Neural cell (in vitro differentiated cells): Measurements from ENCODE around the gene ZNF366. TPM values are rescaled to one million over a fixed set of nuclear protein-coding genes. Genes with fewer than 3 reads are reported as not detected.

Source experiments
- H2AFZ ChIP-seq: fragments of 200-600, 300-800 bp; sonication (generic), shearing (Covaris generic); 2 replicates; pipeline ENCODE4 v1.6.0; 2014; ENCODE audit warnings: low read depth, mild to moderate bottlenecking, antibody characterized with exemption, low read length, moderate library complexity
- H3F3A ChIP-seq: fragments of 200-600 bp; shearing (Covaris generic); 2 replicates; pipeline ENCODE4 v1.6.1; 2016; ENCODE audit warnings: mild to moderate bottlenecking, moderate library complexity, mixed read lengths, antibody characterized with exemption, low read length; ENCODE audit not compliant: insufficient read depth, poor library complexity, severe bottlenecking
- H3K27ac ChIP-seq: fragments of 200-600, 300-800 bp; sonication (generic), shearing (Covaris generic); 2 replicates; pipeline ENCODE4 v1.5.1; 2014; ENCODE audit warnings: mild to moderate bottlenecking, low read length, moderate library complexity
- H3K27me3 ChIP-seq: fragments of 300-800, 200-600 bp; sonication (generic), shearing (Covaris generic); 2 replicates; pipeline ENCODE4 v1.6.0; 2014; ENCODE audit warnings: mild to moderate bottlenecking, low read depth, low read length, moderate library complexity; ENCODE audit not compliant: insufficient read depth
- H3K36me3 ChIP-seq: fragments of 300-800, 200-600 bp; sonication (generic), shearing (Covaris generic); 2 replicates; pipeline ENCODE4 v1.5.1; 2014; ENCODE audit warnings: mild to moderate bottlenecking, antibody characterized with exemption, low read length, moderate library complexity; ENCODE audit not compliant: insufficient read depth
- H3K4me2 ChIP-seq: fragments of 300-800, 200-600 bp; sonication (generic), shearing (Covaris generic); 2 replicates; pipeline ENCODE4 v1.6.0; 2014; ENCODE audit warnings: mild to moderate bottlenecking, low read length
- H3K4me3 ChIP-seq: fragments of 300-800, 200-600 bp; sonication (generic), shearing (Covaris generic); 2 replicates; pipeline ENCODE4 v1.5.1; 2014; ENCODE audit warnings: mild to moderate bottlenecking, low read length, moderate library complexity
- H3K79me2 ChIP-seq: fragments of 200-600 bp; shearing (Covaris generic); replicated peaks from 2 replicates; pipeline ENCODE4 v1.6.0; 2014; ENCODE audit warnings: mild to moderate bottlenecking, low read length, moderate library complexity; ENCODE audit not compliant: insufficient read depth
- H3K9ac ChIP-seq: fragments of 300-800, 200-600 bp; sonication (generic), shearing (Covaris generic); 2 replicates; pipeline ENCODE4 v1.6.1; 2016; ENCODE audit warnings: mild to moderate bottlenecking, low read length, mixed read lengths
- H3K9me2 ChIP-seq: fragments of 200-600 bp; shearing (Covaris generic); 2 replicates; pipeline ENCODE4 v1.6.1; 2016; ENCODE audit warnings: mild to moderate bottlenecking, low read length, mixed read lengths; ENCODE audit not compliant: insufficient read depth
- H3K9me3 ChIP-seq: fragments of 200-600, 300-800 bp; sonication (generic), shearing (Covaris generic); 2 replicates; pipeline ENCODE4 v1.6.1; 2016; ENCODE audit warnings: mild to moderate bottlenecking, mixed run types, low read length, moderate library complexity, mixed read lengths
- H4K20me1 ChIP-seq: fragments of 200-600 bp; shearing (Covaris generic); 2 replicates; pipeline ENCODE4 v1.6.1; 2016; ENCODE audit warnings: mild to moderate bottlenecking, mixed run types; ENCODE audit not compliant: insufficient read depth
- EP300 ChIP-seq: fragments of 450-650 bp; conservative IDR thresholded peaks from 2 replicates; pipeline ENCODE4 v1.6.1; 2014; ENCODE audit warnings: antibody characterized with exemption, mild to moderate bottlenecking, moderate library complexity; ENCODE audit not compliant: poor library complexity, severe bottlenecking
- EZH2 ChIP-seq: fragments of 200-600, 300-800 bp; shearing (Covaris generic), sonication (generic); IDR thresholded peaks from 2 replicates; pipeline ENCODE4 v1.6.1; 2014; ENCODE audit warnings: antibody characterized with exemption, low read length, borderline replicate concordance, mild to moderate bottlenecking; ENCODE audit not compliant: insufficient read depth, poor library complexity, severe bottlenecking
- MXI1 ChIP-seq: fragments of 450-650 bp; conservative IDR thresholded peaks from 2 replicates; pipeline ENCODE4 v1.6.1; 2014; ENCODE audit warnings: antibody characterized with exemption, mild to moderate bottlenecking; ENCODE audit not compliant: poor library complexity, severe bottlenecking
- POLR2AphosphoS5 ChIP-seq: IDR thresholded peaks from 2 replicates; pipeline ENCODE4 v1.6.1; 2012
- RAD21 ChIP-seq: fragments of 450-650 bp; conservative IDR thresholded peaks from 2 replicates; pipeline ENCODE4 v1.6.1; 2014; ENCODE audit warnings: antibody characterized with exemption, mild to moderate bottlenecking, moderate library complexity
- SMC3 ChIP-seq: fragments of 450-650 bp; conservative IDR thresholded peaks from 2 replicates; pipeline ENCODE4 v1.6.1; 2014; ENCODE audit warnings: antibody characterized with exemption, mild to moderate bottlenecking, moderate library complexity; ENCODE audit not compliant: poor library complexity
- TAF1 ChIP-seq: IDR thresholded peaks from 2 replicates; pipeline ENCODE4 v1.6.1; 2012; ENCODE audit warnings: low read depth
- polyA plus RNA-seq: library from polyadenylated mRNA; depleted of rRNA; stranded (reverse); fragments of >200 nt; gene quantifications from 2 replicates; pipeline ENCODE4 v1.2.3, GENCODE V29; 2014
- TF ChIP-seq, protein P1 (sequence below): fragments of 450-650 bp; IDR thresholded peaks from 2 replicates; pipeline ENCODE4 v1.5.1; 2014; ENCODE audit warnings: antibody characterized with exemption, mild to moderate bottlenecking, moderate library complexity; ENCODE audit not compliant: poor library complexity, severe bottlenecking
- TF ChIP-seq, protein P2 (sequence below): IDR thresholded peaks from 2 replicates; pipeline ENCODE4 v1.6.1; 2012; ENCODE audit warnings: borderline replicate concordance

Gene ZNF366
- polyA plus RNA-seq, 1 donor from 2014 or later, result not detected

DNA sequence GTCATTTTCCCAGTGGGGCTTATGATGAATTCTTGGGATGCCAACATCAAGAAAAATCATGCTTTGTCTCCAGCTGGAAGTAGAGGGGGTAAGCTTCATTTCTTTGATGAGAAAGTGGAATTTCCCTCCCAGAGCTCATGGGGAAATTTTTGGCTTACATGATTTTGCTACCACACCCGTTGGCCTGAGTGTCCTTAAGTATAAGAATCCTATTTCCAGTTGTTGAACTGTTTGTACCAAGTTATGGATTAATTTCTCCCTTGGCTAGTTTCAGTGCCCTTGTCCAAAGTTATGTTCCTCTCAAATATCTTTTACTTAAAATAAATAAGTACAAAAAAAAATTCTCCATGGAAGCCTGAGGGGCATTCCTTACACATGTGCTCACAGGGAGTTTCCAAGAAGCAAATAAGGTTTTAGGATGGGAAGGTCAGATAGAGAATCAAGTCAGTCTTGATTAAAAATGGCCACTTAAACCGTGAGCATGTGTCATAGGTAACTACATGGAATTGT is 104.8 kb downstream of the ZNF366 start:
- H3K9ac ChIP-seq, result no peak overlapping the region

DNA sequence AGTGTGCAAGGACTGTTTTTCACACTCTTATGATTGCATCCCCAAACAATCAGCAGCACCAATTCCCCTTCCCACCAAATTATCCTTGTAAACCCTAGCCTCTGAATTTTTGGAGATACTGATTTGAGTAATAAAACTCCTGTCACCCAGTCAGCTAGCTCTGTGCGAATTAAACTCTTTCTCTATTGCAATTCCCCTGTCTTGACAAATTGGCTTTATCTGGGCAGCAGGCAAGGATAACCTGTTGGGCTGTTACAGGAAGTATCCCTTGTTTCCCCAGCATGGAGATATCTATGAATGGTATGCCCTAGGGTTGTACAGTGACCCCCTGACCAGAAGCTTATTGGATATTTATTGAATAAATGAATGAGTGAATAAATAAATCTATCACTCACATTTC is 106.3 kb downstream of the ZNF366 start:
- H3K36me3 ChIP-seq, result no peaks in the 10 kb centered on the region
- no peak overlapping the region for H3K27ac ChIP-seq
- no peaks in the 10 kb centered on the region for H3F3A ChIP-seq
- no peaks in the 10 kb centered on the region for H3K9me2 ChIP-seq
- no peaks in the 10 kb centered on the region for H4K20me1 ChIP-seq
- no peak overlapping the region for H2AFZ ChIP-seq
- no peaks in the 10 kb centered on the region for H3K27me3 ChIP-seq
- no peak overlapping the region for H3K4me2 ChIP-seq
- no peaks in the 10 kb centered on the region for H3K79me2 ChIP-seq
- H3K9me3 ChIP-seq, result no peaks in the 10 kb centered on the region
- no peak overlapping the region for H3K4me3 ChIP-seq
- TF ChIP-seq SMC3 (no peak), TAF1 (no peak), RAD21 (no peak)
- no peak overlapping the region for H3K9ac ChIP-seq

More for the DNA sequence above, 104.8 kb downstream of the ZNF366 start:
- no peaks in the 10 kb centered on the region for H3K79me2 ChIP-seq
- no peaks in the 10 kb centered on the region for H4K20me1 ChIP-seq
- H2AFZ ChIP-seq, result no peak overlapping the region
- H3K27ac ChIP-seq, result no peak overlapping the region
- H3K36me3 ChIP-seq, result no peaks in the 10 kb centered on the region
- no peaks in the 10 kb centered on the region for H3K9me3 ChIP-seq
- H3K4me2 ChIP-seq, result no peak overlapping the region
- TF ChIP-seq TAF1, result no peak
- TF ChIP-seq, protein P1, sequence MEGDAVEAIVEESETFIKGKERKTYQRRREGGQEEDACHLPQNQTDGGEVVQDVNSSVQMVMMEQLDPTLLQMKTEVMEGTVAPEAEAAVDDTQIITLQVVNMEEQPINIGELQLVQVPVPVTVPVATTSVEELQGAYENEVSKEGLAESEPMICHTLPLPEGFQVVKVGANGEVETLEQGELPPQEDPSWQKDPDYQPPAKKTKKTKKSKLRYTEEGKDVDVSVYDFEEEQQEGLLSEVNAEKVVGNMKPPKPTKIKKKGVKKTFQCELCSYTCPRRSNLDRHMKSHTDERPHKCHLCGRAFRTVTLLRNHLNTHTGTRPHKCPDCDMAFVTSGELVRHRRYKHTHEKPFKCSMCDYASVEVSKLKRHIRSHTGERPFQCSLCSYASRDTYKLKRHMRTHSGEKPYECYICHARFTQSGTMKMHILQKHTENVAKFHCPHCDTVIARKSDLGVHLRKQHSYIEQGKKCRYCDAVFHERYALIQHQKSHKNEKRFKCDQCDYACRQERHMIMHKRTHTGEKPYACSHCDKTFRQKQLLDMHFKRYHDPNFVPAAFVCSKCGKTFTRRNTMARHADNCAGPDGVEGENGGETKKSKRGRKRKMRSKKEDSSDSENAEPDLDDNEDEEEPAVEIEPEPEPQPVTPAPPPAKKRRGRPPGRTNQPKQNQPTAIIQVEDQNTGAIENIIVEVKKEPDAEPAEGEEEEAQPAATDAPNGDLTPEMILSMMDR, result no peak
- TF ChIP-seq EZH2, result no peak
- TF ChIP-seq MXI1, result no peak
- TF ChIP-seq, protein P2, sequence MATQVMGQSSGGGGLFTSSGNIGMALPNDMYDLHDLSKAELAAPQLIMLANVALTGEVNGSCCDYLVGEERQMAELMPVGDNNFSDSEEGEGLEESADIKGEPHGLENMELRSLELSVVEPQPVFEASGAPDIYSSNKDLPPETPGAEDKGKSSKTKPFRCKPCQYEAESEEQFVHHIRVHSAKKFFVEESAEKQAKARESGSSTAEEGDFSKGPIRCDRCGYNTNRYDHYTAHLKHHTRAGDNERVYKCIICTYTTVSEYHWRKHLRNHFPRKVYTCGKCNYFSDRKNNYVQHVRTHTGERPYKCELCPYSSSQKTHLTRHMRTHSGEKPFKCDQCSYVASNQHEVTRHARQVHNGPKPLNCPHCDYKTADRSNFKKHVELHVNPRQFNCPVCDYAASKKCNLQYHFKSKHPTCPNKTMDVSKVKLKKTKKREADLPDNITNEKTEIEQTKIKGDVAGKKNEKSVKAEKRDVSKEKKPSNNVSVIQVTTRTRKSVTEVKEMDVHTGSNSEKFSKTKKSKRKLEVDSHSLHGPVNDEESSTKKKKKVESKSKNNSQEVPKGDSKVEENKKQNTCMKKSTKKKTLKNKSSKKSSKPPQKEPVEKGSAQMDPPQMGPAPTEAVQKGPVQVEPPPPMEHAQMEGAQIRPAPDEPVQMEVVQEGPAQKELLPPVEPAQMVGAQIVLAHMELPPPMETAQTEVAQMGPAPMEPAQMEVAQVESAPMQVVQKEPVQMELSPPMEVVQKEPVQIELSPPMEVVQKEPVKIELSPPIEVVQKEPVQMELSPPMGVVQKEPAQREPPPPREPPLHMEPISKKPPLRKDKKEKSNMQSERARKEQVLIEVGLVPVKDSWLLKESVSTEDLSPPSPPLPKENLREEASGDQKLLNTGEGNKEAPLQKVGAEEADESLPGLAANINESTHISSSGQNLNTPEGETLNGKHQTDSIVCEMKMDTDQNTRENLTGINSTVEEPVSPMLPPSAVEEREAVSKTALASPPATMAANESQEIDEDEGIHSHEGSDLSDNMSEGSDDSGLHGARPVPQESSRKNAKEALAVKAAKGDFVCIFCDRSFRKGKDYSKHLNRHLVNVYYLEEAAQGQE, result no peak
- no peak for TF ChIP-seq POLR2AphosphoS5
- TF ChIP-seq SMC3, result no peak
- no peak for TF ChIP-seq EP300
- no peak for TF ChIP-seq RAD21
- H3K4me3 ChIP-seq, result no peak overlapping the region
- H3K9me2 ChIP-seq, result no peaks in the 10 kb centered on the region
- no peaks in the 10 kb centered on the region for H3K27me3 ChIP-seq
- no peaks in the 10 kb centered on the region for H3F3A ChIP-seq

DNA sequence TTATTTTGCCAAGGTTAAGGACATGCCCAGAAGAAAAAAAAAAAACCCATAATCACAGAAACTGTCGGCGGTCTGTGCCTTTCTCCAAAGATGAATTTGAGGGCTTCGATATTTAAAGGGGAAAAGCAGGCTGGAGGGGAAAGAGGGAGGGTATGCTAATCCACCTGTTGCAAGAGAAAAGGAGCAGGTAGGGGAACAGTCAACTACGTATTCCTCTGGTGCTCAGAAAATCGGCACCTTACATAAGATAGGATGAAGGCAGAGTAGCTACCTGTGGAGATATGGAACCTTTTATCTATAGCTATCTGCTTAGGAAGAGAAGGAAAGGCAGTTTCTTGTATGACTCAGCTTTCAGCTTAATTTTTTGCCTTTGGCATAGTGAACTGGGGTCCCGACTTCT is 109.4 kb downstream of the ZNF366 start:
- Histone ChIP-seq H3K9ac (no peak overlapping the region), H3K79me2 (no peaks in the 10 kb centered on the region), H3K4me2 (no peak overlapping the region), H3K9me3 (no peaks in the 10 kb centered on the region), H3K27ac (no peak overlapping the region), H3K36me3 (no peaks in the 10 kb centered on the region), H3K27me3 (no peaks in the 10 kb centered on the region), H4K20me1 (no peaks in the 10 kb centered on the region), H3F3A (no peaks in the 10 kb centered on the region), H2AFZ (no peak overlapping the region), H3K9me2 (no peaks in the 10 kb centered on the region), H3K4me3 (no peak overlapping the region)
- TF ChIP-seq, protein P1, result no peak
- TF ChIP-seq POLR2AphosphoS5 (no peak), EP300 (no peak), TAF1 (no peak), RAD21 (no peak), MXI1 (no peak), SMC3 (no peak), EZH2 (no peak)
- TF ChIP-seq, protein P2, result no peak
